Nephron progenitor cell (in vitro differentiated cells): ENCODE data around the gene ZSWIM6.

Source experiments
- DNase-seq: peaks from one replicate; pipeline ENCODE4 v3.0.0; 2021
- H3K27ac Mint-ChIP-seq: 2 replicates; pipeline ENCODE4 v1.8.0; 2021; ENCODE audit warnings: mild to moderate bottlenecking, moderate library complexity, mixed read lengths
- H3K27me3 Mint-ChIP-seq: 2 replicates; pipeline ENCODE4 v1.8.0; 2021; ENCODE audit warnings: mild to moderate bottlenecking, low read depth, mixed read lengths; ENCODE audit not compliant: poor library complexity
- H3K36me3 Mint-ChIP-seq: 2 replicates; pipeline ENCODE4 v1.8.0; 2021; ENCODE audit warnings: low read depth, mixed read lengths
- H3K4me1 Mint-ChIP-seq: 2 replicates; pipeline ENCODE4 v1.8.0; 2021; ENCODE audit warnings: mixed read lengths
- H3K4me3 Mint-ChIP-seq: 2 replicates; pipeline ENCODE4 v1.8.0; 2021; ENCODE audit warnings: mild to moderate bottlenecking, moderate library complexity, mixed read lengths
- H3K9me3 Mint-ChIP-seq: 2 replicates; pipeline ENCODE4 v1.8.0; 2021; ENCODE audit warnings: mild to moderate bottlenecking, moderate library complexity, mixed read lengths
- CTCF ChIP-seq: fragments of 200-600 bp; sonication (generic); IDR thresholded peaks from 2 replicates; pipeline ENCODE4 v1.5.0; 2021; ENCODE audit warnings: antibody characterized with exemption

Gene ZSWIM6

GRCh38 chr5:61477788-61478187 is 145.7 kb downstream of the ZSWIM6 start:
- DNase-seq, result no peak
- Mint-ChIP-seq H3K27me3 (no peaks in the 10 kb centered on the region), H3K9me3 (no peaks in the 10 kb centered on the region), H3K4me3 (no peak overlapping the region), H3K27ac (no peak overlapping the region), H3K4me1 (peaks cover 5% of the 10 kb centered on the region), H3K36me3 (peaks cover 74% of the 10 kb centered on the region)
- TF ChIP-seq CTCF, result no peak

- no peak for TF ChIP-seq CTCF
- no peak for DNase-seq
- H3K4me1 Mint-ChIP-seq, result peaks cover 5% of the 10 kb centered on the region
- no peaks in the 10 kb centered on the region for H3K27me3 Mint-ChIP-seq
- H3K4me3 Mint-ChIP-seq, result no peak overlapping the region
- no peak overlapping the region for H3K27ac Mint-ChIP-seq
- H3K36me3 Mint-ChIP-seq, result peaks cover 75% of the 10 kb centered on the region
- peaks cover 4% of the 10 kb centered on the region for H3K9me3 Mint-ChIP-seq
Measured at GRCh38 chr5:61479850-61480614, 148.0 kb downstream of the ZSWIM6 start.

- H3K4me1 Mint-ChIP-seq, result peaks cover 5% of the 10 kb centered on the region
- H3K36me3 Mint-ChIP-seq, result peaks cover 80% of the 10 kb centered on the region
- no peak overlapping the region for H3K4me3 Mint-ChIP-seq
- no peak for TF ChIP-seq CTCF
- no peak for DNase-seq
- no peaks in the 10 kb centered on the region for H3K27me3 Mint-ChIP-seq
- peaks cover 11% of the 10 kb centered on the region for H3K9me3 Mint-ChIP-seq
- no peak overlapping the region for H3K27ac Mint-ChIP-seq
Measured at GRCh38 chr5:61482980-61483379, 150.9 kb downstream of the ZSWIM6 start.

- no peaks in the 10 kb centered on the region for H3K4me1 Mint-ChIP-seq
- H3K27me3 Mint-ChIP-seq, result no peaks in the 10 kb centered on the region
- H3K9me3 Mint-ChIP-seq, result peaks cover 11% of the 10 kb centered on the region
- TF ChIP-seq CTCF, result no peak
- no peak overlapping the region for H3K4me3 Mint-ChIP-seq
- no peak for DNase-seq
- peaks cover 68% of the 10 kb centered on the region for H3K36me3 Mint-ChIP-seq
- H3K27ac Mint-ChIP-seq, result no peak overlapping the region
Measured at GRCh38 chr5:61486476-61486875, 154.4 kb downstream of the ZSWIM6 start.

- no peak overlapping the region for H3K27ac Mint-ChIP-seq
- H3K27me3 Mint-ChIP-seq, result no peaks in the 10 kb centered on the region
- H3K4me3 Mint-ChIP-seq, result no peak overlapping the region
- H3K9me3 Mint-ChIP-seq, result peaks cover 7% of the 10 kb centered on the region
- DNase-seq, result no peak
- peaks cover 58% of the 10 kb centered on the region for H3K36me3 Mint-ChIP-seq
- H3K4me1 Mint-ChIP-seq, result no peaks in the 10 kb centered on the region
- TF ChIP-seq CTCF, result no peak
Measured at GRCh38 chr5:61489574-61489973, 157.5 kb downstream of the ZSWIM6 start.

- Mint-ChIP-seq H3K27ac (no peak overlapping the region), H3K27me3 (no peaks in the 10 kb centered on the region), H3K9me3 (peaks cover 3% of the 10 kb centered on the region), H3K4me3 (no peak overlapping the region), H3K4me1 (no peaks in the 10 kb centered on the region), H3K36me3 (peaks cover 46% of the 10 kb centered on the region)
- no peak for TF ChIP-seq CTCF
- no peak for DNase-seq
Measured at GRCh38 chr5:61491861-61492260, 159.8 kb downstream of the ZSWIM6 start.
